GM23338 (cell line): ENCODE data around the gene GADD45GIP1. TPM values are rescaled to one million over a fixed set of nuclear protein-coding genes. Genes with fewer than 3 reads are reported as not detected.
"Not testable (repeated sequence)": the region's sequence is repeated elsewhere in the genome, so short reads cannot be mapped to it uniquely, and the experiment has no call there.

Experiments
- ATAC-seq: fragments of 200-7000 bp; cut with Tn5 transposase; 3 replicates; pipeline ENCODE4 v1.9.1; 2020
- DNase-seq: peaks from one replicate; pipeline ENCODE4 v3.0.0-alpha.2; 2015; ENCODE audit warnings: low spot score
- H2AFZ ChIP-seq: fragments of 200-600 bp; sonication (generic); 2 replicates; pipeline ENCODE4 v1.8.0; 2016; ENCODE audit warnings: antibody characterized with exemption, mild to moderate bottlenecking, moderate library complexity
- H3F3A ChIP-seq: fragments of 200-600 bp; sonication (generic); replicated peaks from 2 replicates; pipeline ENCODE4 v1.8.0; 2017; ENCODE audit warnings: antibody characterized with exemption, mixed run types, low read depth
- H3K27ac ChIP-seq: fragments of 200-600 bp; sonication (generic); 2 replicates; pipeline ENCODE4 v1.6.1; 2016; ENCODE audit warnings: low read depth
- H3K27me3 ChIP-seq: fragments of 200-600 bp; sonication (generic); 2 replicates; pipeline ENCODE4 v1.8.0; 2016; ENCODE audit warnings: mild to moderate bottlenecking, mixed run types, moderate library complexity; ENCODE audit not compliant: insufficient read depth
- H3K36me3 ChIP-seq: fragments of 200-600 bp; sonication (generic); 2 replicates; pipeline ENCODE4 v1.8.0; 2016; ENCODE audit warnings: mild to moderate bottlenecking; ENCODE audit not compliant: insufficient read depth
- H3K4me1 ChIP-seq: fragments of 200-600 bp; sonication (generic); 2 replicates; pipeline ENCODE4 v1.8.0; 2016; ENCODE audit warnings: mild to moderate bottlenecking, moderate library complexity; ENCODE audit not compliant: insufficient read depth
- H3K4me2 ChIP-seq: fragments of 200-600 bp; sonication (generic); 2 replicates; pipeline ENCODE4 v1.7.1; 2017; ENCODE audit warnings: mixed run types
- H3K4me3 ChIP-seq: fragments of 200-600 bp; sonication (generic); 2 replicates; pipeline ENCODE4 v1.6.1; 2016; ENCODE audit warnings: mixed run types
- H3K79me2 ChIP-seq: fragments of 200-600 bp; sonication (generic); replicated peaks from 2 replicates; pipeline ENCODE4 v1.8.0; 2017; ENCODE audit warnings: mild to moderate bottlenecking; ENCODE audit not compliant: insufficient read depth
- H3K9me2 ChIP-seq: fragments of 200-600 bp; sonication (generic); 2 replicates; pipeline ENCODE4 v1.8.0; 2017; ENCODE audit not compliant: insufficient read depth
- H4K20me1 ChIP-seq: fragments of 200-600 bp; sonication (generic); replicated peaks from 2 replicates; pipeline ENCODE4 v1.8.0; 2017; ENCODE audit warnings: mild to moderate bottlenecking; ENCODE audit not compliant: insufficient read depth
- H3K27ac Mint-ChIP-seq: 2 replicates; pipeline ENCODE4 v1.8.0; 2020; ENCODE audit warnings: inconsistent platforms, mild to moderate bottlenecking, moderate library complexity, mixed read lengths
- H3K27me3 Mint-ChIP-seq: 3 replicates; pipeline ENCODE4 v1.8.0; 2022; ENCODE audit warnings: low read depth, mild to moderate bottlenecking, moderate library complexity, mixed read lengths, inconsistent platforms; ENCODE audit not compliant: insufficient read depth, poor library complexity
- H3K36me3 Mint-ChIP-seq: 3 replicates; pipeline ENCODE4 v1.8.0; 2021; ENCODE audit warnings: low read depth, mild to moderate bottlenecking, inconsistent platforms, moderate library complexity, mixed read lengths
- H3K4me1 Mint-ChIP-seq: 3 replicates; pipeline ENCODE4 v1.8.0; 2020; ENCODE audit warnings: mild to moderate bottlenecking, inconsistent platforms, mixed read lengths
- H3K4me3 Mint-ChIP-seq: 3 replicates; pipeline ENCODE4 v1.8.0; 2021; ENCODE audit warnings: moderate library complexity, mild to moderate bottlenecking, inconsistent platforms, mixed read lengths
- H3K9me3 Mint-ChIP-seq: 3 replicates; pipeline ENCODE4 v1.8.0; 2020; ENCODE audit warnings: moderate library complexity, mild to moderate bottlenecking, inconsistent platforms, mixed read lengths
- JUNB ChIP-seq: IDR thresholded peaks from one replicate; pipeline ENCODE4 v1.6.1; 2016; ENCODE audit warnings: antibody characterized with exemption; ENCODE audit not compliant: unreplicated experiment
- POLR2AphosphoS5 ChIP-seq: IDR thresholded peaks from 2 replicates; pipeline ENCODE4 v1.6.1; 2016; ENCODE audit warnings: antibody characterized with exemption, low read depth
- polyA plus RNA-seq: library from polyadenylated mRNA; unstranded; fragments of >200 nt; fragmentation: Nextera tagmentation; extraction: Ambion mirVana; gene quantifications from 2 replicates; pipeline ENCODE4 v1.2.1, GENCODE V29; 2016
- total RNA-seq: library from RNA; depleted of rRNA; stranded (reverse); fragments of >200 nt; shearing (Covaris generic); gene quantifications from 2 replicates; pipeline ENCODE4 v1.2.3, GENCODE V29; 2014
- TF ChIP-seq, protein P1 (sequence below), 2 experiments: fragments of 200-600 bp in 1 of 2; sonication (generic) in 1 of 2; conservative IDR thresholded peaks; 2 replicates each; pipeline versions ENCODE4 v1.5.1 to v1.6.1; 2016 to 2017; ENCODE audit warnings: antibody characterized with exemption in 2 of 2, low read depth in 2 of 2, mild to moderate bottlenecking in 2 of 2, moderate library complexity in 1 of 2
- TF ChIP-seq, protein P2 (sequence below): fragments of 250-450 bp; sonication (Bioruptor Pico); IDR thresholded peaks from 2 replicates; pipeline ENCODE4 v1.5.0; 2020; ENCODE audit warnings: mild to moderate bottlenecking, moderate library complexity

Gene GADD45GIP1
- total and polyA plus RNA-seq, 2 experiments from 2014 or later = 63.9 to 255 TPM

DNA sequence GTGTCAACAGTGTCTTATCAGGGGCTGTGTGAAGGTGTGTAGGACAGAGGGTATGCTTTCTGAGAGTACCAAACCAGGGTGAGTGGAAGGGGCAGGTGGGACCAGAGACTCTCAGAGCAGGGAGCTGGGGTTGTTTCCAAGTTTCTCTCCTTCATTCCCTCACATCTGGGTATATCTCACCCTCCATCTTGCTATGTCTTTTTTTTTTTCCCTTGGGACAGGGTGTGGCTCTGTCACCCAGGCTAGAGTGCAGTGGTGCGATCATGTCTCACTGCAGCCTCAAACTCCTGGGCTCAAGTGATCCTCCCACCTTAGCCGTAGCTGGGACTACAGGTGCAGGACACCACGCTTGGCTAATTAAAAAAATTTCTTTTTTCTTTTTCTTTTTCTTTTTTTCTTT, 23.0 kb upstream of the GADD45GIP1 start (continued):
- TF ChIP-seq, protein P1, sequence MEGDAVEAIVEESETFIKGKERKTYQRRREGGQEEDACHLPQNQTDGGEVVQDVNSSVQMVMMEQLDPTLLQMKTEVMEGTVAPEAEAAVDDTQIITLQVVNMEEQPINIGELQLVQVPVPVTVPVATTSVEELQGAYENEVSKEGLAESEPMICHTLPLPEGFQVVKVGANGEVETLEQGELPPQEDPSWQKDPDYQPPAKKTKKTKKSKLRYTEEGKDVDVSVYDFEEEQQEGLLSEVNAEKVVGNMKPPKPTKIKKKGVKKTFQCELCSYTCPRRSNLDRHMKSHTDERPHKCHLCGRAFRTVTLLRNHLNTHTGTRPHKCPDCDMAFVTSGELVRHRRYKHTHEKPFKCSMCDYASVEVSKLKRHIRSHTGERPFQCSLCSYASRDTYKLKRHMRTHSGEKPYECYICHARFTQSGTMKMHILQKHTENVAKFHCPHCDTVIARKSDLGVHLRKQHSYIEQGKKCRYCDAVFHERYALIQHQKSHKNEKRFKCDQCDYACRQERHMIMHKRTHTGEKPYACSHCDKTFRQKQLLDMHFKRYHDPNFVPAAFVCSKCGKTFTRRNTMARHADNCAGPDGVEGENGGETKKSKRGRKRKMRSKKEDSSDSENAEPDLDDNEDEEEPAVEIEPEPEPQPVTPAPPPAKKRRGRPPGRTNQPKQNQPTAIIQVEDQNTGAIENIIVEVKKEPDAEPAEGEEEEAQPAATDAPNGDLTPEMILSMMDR (conservative IDR thresholded peaks at IDR 0.05; ENCODE audit: low read depth in 2 of 2) = no peak
- TF ChIP-seq, protein P2, sequence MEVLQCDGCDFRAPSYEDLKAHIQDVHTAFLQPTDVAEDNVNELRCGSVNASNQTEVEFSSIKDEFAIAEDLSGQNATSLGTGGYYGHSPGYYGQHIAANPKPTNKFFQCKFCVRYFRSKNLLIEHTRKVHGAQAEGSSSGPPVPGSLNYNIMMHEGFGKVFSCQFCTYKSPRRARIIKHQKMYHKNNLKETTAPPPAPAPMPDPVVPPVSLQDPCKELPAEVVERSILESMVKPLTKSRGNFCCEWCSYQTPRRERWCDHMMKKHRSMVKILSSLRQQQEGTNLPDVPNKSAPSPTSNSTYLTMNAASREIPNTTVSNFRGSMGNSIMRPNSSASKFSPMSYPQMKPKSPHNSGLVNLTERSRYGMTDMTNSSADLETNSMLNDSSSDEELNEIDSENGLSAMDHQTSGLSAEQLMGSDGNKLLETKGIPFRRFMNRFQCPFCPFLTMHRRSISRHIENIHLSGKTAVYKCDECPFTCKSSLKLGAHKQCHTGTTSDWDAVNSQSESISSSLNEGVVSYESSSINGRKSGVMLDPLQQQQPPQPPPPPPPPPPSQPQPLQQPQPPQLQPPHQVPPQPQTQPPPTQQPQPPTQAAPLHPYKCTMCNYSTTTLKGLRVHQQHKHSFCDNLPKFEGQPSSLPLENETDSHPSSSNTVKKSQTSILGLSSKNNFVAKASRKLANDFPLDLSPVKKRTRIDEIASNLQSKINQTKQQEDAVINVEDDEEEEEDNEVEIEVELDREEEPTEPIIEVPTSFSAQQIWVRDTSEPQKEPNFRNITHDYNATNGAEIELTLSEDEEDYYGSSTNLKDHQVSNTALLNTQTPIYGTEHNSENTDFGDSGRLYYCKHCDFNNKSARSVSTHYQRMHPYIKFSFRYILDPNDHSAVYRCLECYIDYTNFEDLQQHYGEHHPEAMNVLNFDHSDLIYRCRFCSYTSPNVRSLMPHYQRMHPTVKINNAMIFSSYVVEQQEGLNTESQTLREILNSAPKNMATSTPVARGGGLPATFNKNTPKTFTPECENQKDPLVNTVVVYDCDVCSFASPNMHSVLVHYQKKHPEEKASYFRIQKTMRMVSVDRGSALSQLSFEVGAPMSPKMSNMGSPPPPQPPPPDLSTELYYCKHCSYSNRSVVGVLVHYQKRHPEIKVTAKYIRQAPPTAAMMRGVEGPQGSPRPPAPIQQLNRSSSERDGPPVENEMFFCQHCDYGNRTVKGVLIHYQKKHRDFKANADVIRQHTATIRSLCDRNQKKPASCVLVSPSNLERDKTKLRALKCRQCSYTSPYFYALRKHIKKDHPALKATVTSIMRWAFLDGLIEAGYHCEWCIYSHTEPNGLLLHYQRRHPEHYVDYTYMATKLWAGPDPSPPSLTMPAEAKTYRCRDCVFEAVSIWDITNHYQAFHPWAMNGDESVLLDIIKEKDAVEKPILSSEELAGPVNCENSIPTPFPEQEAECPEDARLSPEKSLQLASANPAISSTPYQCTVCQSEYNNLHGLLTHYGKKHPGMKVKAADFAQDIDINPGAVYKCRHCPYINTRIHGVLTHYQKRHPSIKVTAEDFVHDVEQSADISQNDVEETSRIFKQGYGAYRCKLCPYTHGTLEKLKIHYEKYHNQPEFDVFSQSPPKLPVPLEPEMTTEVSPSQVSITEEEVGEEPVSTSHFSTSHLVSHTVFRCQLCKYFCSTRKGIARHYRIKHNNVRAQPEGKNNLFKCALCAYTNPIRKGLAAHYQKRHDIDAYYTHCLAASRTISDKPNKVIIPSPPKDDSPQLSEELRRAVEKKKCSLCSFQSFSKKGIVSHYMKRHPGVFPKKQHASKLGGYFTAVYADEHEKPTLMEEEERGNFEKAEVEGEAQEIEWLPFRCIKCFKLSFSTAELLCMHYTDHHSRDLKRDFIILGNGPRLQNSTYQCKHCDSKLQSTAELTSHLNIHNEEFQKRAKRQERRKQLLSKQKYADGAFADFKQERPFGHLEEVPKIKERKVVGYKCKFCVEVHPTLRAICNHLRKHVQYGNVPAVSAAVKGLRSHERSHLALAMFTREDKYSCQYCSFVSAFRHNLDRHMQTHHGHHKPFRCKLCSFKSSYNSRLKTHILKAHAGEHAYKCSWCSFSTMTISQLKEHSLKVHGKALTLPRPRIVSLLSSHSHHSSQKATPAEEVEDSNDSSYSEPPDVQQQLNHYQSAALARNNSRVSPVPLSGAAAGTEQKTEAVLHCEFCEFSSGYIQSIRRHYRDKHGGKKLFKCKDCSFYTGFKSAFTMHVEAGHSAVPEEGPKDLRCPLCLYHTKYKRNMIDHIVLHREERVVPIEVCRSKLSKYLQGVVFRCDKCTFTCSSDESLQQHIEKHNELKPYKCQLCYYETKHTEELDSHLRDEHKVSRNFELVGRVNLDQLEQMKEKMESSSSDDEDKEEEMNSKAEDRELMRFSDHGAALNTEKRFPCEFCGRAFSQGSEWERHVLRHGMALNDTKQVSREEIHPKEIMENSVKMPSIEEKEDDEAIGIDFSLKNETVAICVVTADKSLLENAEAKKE (CRISPR knock-in tag) = no peak
- TF ChIP-seq JUNB (no peak), POLR2AphosphoS5 (no peak)

DNA sequence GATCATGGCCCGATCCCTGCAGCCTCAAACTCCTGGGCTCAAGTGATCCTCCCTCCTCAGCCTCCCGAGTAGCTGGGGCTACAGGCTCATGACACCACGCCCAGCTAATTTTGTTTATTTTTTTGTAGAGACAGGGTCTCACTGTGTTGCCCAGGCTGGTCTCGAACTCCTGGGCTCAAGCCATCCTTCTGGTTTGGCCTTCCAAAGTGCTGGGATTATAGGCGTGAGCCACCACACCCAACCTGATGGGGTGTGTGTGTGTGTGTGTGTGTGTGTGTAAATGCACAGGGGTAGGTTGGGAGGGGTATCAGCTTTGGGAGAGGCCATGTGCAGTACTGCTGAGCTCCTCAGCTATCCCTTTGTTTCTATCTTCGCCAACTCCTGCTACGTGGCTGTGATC, 19.1 kb upstream of the GADD45GIP1 start:
- not testable (repeated sequence) for H3K27ac ChIP-seq, H3K4me1 Mint-ChIP-seq, H3K27me3 ChIP-seq, ATAC-seq, H3K79me2 ChIP-seq, H3K9me3 Mint-ChIP-seq, H3K4me3 Mint-ChIP-seq, H3F3A ChIP-seq, H3K4me2 ChIP-seq, H3K36me3 ChIP-seq, H3K9me2 ChIP-seq, H4K20me1 ChIP-seq, H3K27ac Mint-ChIP-seq, H3K36me3 Mint-ChIP-seq, H3K27me3 Mint-ChIP-seq, DNase-seq, H3K4me1 ChIP-seq, H3K4me3 ChIP-seq, H2AFZ ChIP-seq
